ENCODE measurements around the gene SCFD2. TPM values are rescaled to one million over a fixed set of nuclear protein-coding genes. Genes with fewer than 3 reads are reported as not detected.
"Not testable (repeated sequence)": the region's sequence is repeated elsewhere in the genome, so short reads cannot be mapped to it uniquely, and the experiment has no call there.

Gene SCFD2
- total RNA-seq, 1 donor from 2014 or later, result 10.7 TPM

GRCh38 chr4:53355930-53356521, 9.8 kb downstream of the SCFD2 start:
- Mint-ChIP-seq H3K27ac (ENCODE audit: unreplicated experiment) (no peak overlapping the region), H3K4me3 (ENCODE audit: unreplicated experiment) (no peak overlapping the region), H3K36me3 (ENCODE audit: low read depth) (peaks cover 2% of the 10 kb centered on the region), H3K9me3 (ENCODE audit: low read depth) (no peaks in the 10 kb centered on the region), H3K27me3 (ENCODE audit: low read depth) (no peaks in the 10 kb centered on the region), H3K4me1 (ENCODE audit: low read depth) (peaks cover 8% of the 10 kb centered on the region)
- no peak for TF ChIP-seq CTCF (IDR thresholded peaks at IDR 0.05)
- no peak for DNase-seq (ENCODE audit: low spot score)

- Mint-ChIP-seq H3K4me3 (ENCODE audit: unreplicated experiment) (no peak overlapping the region), H3K4me1 (ENCODE audit: low read depth) (peaks cover 3% of the 10 kb centered on the region), H3K9me3 (ENCODE audit: low read depth) (no peaks in the 10 kb centered on the region), H3K36me3 (ENCODE audit: low read depth) (peaks cover 5% of the 10 kb centered on the region), H3K27me3 (ENCODE audit: low read depth) (no peaks in the 10 kb centered on the region), H3K27ac (ENCODE audit: unreplicated experiment) (no peak overlapping the region)
- TF ChIP-seq CTCF (IDR thresholded peaks at IDR 0.05), result no peak
- peak; percentile 64 for DNase-seq (ENCODE audit: low spot score)
Measured at GRCh38 chr4:53354012-53354722, 11.7 kb downstream of the SCFD2 start.

GRCh38 chr4:53349091-53349491, 16.8 kb downstream of the SCFD2 start:
- DNase-seq (ENCODE audit: low spot score), result no peak
- H3K27ac Mint-ChIP-seq (ENCODE audit: unreplicated experiment), result no peak overlapping the region

GRCh38 chr4:53348046-53348445, 17.8 kb downstream of the SCFD2 start:
- DNase-seq (ENCODE audit: low spot score), result no peak
- no peak overlapping the region for H3K27ac Mint-ChIP-seq (ENCODE audit: unreplicated experiment)
- H3K36me3 Mint-ChIP-seq (ENCODE audit: low read depth), result peaks cover 10% of the 10 kb centered on the region
- peaks cover 7% of the 10 kb centered on the region for H3K9me3 Mint-ChIP-seq (ENCODE audit: low read depth)
- H3K4me3 Mint-ChIP-seq (ENCODE audit: unreplicated experiment), result no peak overlapping the region
- H3K4me1 Mint-ChIP-seq (ENCODE audit: low read depth), result peaks cover 11% of the 10 kb centered on the region
- no peaks in the 10 kb centered on the region for H3K27me3 Mint-ChIP-seq (ENCODE audit: low read depth)
- no peak for TF ChIP-seq CTCF (IDR thresholded peaks at IDR 0.05)

More at GRCh38 chr4:53349091-53349491, 16.8 kb downstream of the SCFD2 start:
- no peak for TF ChIP-seq CTCF (IDR thresholded peaks at IDR 0.05)
- Mint-ChIP-seq H3K27me3 (ENCODE audit: low read depth) (no peaks in the 10 kb centered on the region), H3K4me1 (ENCODE audit: low read depth) (peaks cover 11% of the 10 kb centered on the region), H3K9me3 (ENCODE audit: low read depth) (peaks cover 7% of the 10 kb centered on the region), H3K4me3 (ENCODE audit: unreplicated experiment) (no peak overlapping the region), H3K36me3 (ENCODE audit: low read depth) (peaks cover 10% of the 10 kb centered on the region)

GRCh38 chr4:53346920-53347852, 18.7 kb downstream of the SCFD2 start:
- Mint-ChIP-seq H3K4me1 (ENCODE audit: low read depth) (peaks cover 11% of the 10 kb centered on the region), H3K27me3 (ENCODE audit: low read depth) (no peaks in the 10 kb centered on the region), H3K4me3 (ENCODE audit: unreplicated experiment) (no peak overlapping the region), H3K36me3 (ENCODE audit: low read depth) (peaks cover 9% of the 10 kb centered on the region), H3K27ac (ENCODE audit: unreplicated experiment) (peak overlapping the region; percentile 43), H3K9me3 (ENCODE audit: low read depth) (peaks cover 7% of the 10 kb centered on the region)
- DNase-seq (ENCODE audit: low spot score), result no peak
- no peak for TF ChIP-seq CTCF (IDR thresholded peaks at IDR 0.05)

GRCh38 chr4:53346392-53346791, 19.5 kb downstream of the SCFD2 start:
- Mint-ChIP-seq H3K4me1 (ENCODE audit: low read depth) (peaks cover 11% of the 10 kb centered on the region), H3K9me3 (ENCODE audit: low read depth) (peaks cover 10% of the 10 kb centered on the region)
- H3K36me3 Mint-ChIP-seq (ENCODE audit: low read depth); H3K27ac Mint-ChIP-seq (ENCODE audit: unreplicated experiment); H3K4me3 Mint-ChIP-seq (ENCODE audit: unreplicated experiment); DNase-seq (ENCODE audit: low spot score); H3K27me3 Mint-ChIP-seq (ENCODE audit: low read depth): not testable (repeated sequence)

- H3K27ac Mint-ChIP-seq (ENCODE audit: unreplicated experiment); H3K4me1 Mint-ChIP-seq (ENCODE audit: low read depth); H3K4me3 Mint-ChIP-seq (ENCODE audit: unreplicated experiment); H3K36me3 Mint-ChIP-seq (ENCODE audit: low read depth); H3K27me3 Mint-ChIP-seq (ENCODE audit: low read depth): not testable (repeated sequence)
- peak; percentile 66 for DNase-seq (ENCODE audit: low spot score)
- H3K9me3 Mint-ChIP-seq (ENCODE audit: low read depth), result peaks cover 14% of the 10 kb centered on the region
Measured at GRCh38 chr4:53340145-53340544, 25.7 kb downstream of the SCFD2 start.
